Measurements from ENCODE around the gene SPATA45.
"Not testable (repeated sequence)": the region's sequence is repeated elsewhere in the genome, so short reads cannot be mapped to it uniquely, and the experiment has no call there.

The SPATA45 gene

GRCh38 chr1:212838145-212838544 lies 9.3 kb downstream of the SPATA45 start:
- DNase-seq = no peak
- Mint-ChIP-seq H3K4me3 (no peak overlapping the region), H3K36me3 (ENCODE audit: low read depth) (no peaks in the 10 kb centered on the region), H3K27me3 (ENCODE audit: low read depth, poor library complexity) (no peaks in the 10 kb centered on the region), H3K27ac (no peak overlapping the region), H3K9me3 (no peaks in the 10 kb centered on the region), H3K4me1 (no peaks in the 10 kb centered on the region)
- TF ChIP-seq CTCF (IDR thresholded peaks at IDR 0.05) = no peak

- not testable (repeated sequence) for H3K27ac Mint-ChIP-seq, H3K4me3 Mint-ChIP-seq
Measured at GRCh38 chr1:212833211-212834207, 13.9 kb downstream of the SPATA45 start.

GRCh38 chr1:212828395-212828794 lies 19.1 kb downstream of the SPATA45 start:
- peaks cover 3% of the 10 kb centered on the region for H3K27me3 Mint-ChIP-seq (ENCODE audit: low read depth, poor library complexity)
- peaks cover 25% of the 10 kb centered on the region for H3K9me3 Mint-ChIP-seq
- no peak for DNase-seq
- H3K4me3 Mint-ChIP-seq = no peak overlapping the region
- H3K36me3 Mint-ChIP-seq (ENCODE audit: low read depth) = peaks cover 13% of the 10 kb centered on the region
- no peak for TF ChIP-seq CTCF (IDR thresholded peaks at IDR 0.05)
- no peak overlapping the region for H3K27ac Mint-ChIP-seq
- H3K4me1 Mint-ChIP-seq = peaks cover 5% of the 10 kb centered on the region

More at GRCh38 chr1:212833211-212834207, 13.9 kb downstream of the SPATA45 start:
- H3K9me3 Mint-ChIP-seq; H3K4me1 Mint-ChIP-seq; H3K27me3 Mint-ChIP-seq (ENCODE audit: low read depth, poor library complexity); DNase-seq; H3K36me3 Mint-ChIP-seq (ENCODE audit: low read depth): not testable (repeated sequence)

GRCh38 chr1:212827831-212828278 lies 19.6 kb downstream of the SPATA45 start:
- Mint-ChIP-seq H3K27me3 (ENCODE audit: low read depth, poor library complexity) (peaks cover 3% of the 10 kb centered on the region), H3K27ac (no peak overlapping the region), H3K36me3 (ENCODE audit: low read depth) (peaks cover 13% of the 10 kb centered on the region), H3K4me3 (no peak overlapping the region), H3K9me3 (peaks cover 25% of the 10 kb centered on the region), H3K4me1 (peaks cover 5% of the 10 kb centered on the region)
- no peak for DNase-seq
- TF ChIP-seq CTCF (IDR thresholded peaks at IDR 0.05) = no peak

GRCh38 chr1:212827171-212827776 lies 20.2 kb downstream of the SPATA45 start:
- no peak overlapping the region for H3K27ac Mint-ChIP-seq
- H3K4me3 Mint-ChIP-seq = no peak overlapping the region
- H3K36me3 Mint-ChIP-seq (ENCODE audit: low read depth) = peaks cover 13% of the 10 kb centered on the region
- peaks cover 5% of the 10 kb centered on the region for H3K4me1 Mint-ChIP-seq
- H3K27me3 Mint-ChIP-seq (ENCODE audit: low read depth, poor library complexity) = peaks cover 3% of the 10 kb centered on the region
- peaks cover 25% of the 10 kb centered on the region for H3K9me3 Mint-ChIP-seq
- TF ChIP-seq CTCF (IDR thresholded peaks at IDR 0.05) = no peak
- DNase-seq = no peak

- Mint-ChIP-seq H3K9me3 (peaks cover 25% of the 10 kb centered on the region), H3K36me3 (ENCODE audit: low read depth) (peaks cover 13% of the 10 kb centered on the region), H3K4me1 (peaks cover 5% of the 10 kb centered on the region), H3K27ac (no peak overlapping the region), H3K27me3 (ENCODE audit: low read depth, poor library complexity) (peaks cover 3% of the 10 kb centered on the region), H3K4me3 (no peak overlapping the region)
- DNase-seq = no peak
- no peak for TF ChIP-seq CTCF (IDR thresholded peaks at IDR 0.05)
Measured at GRCh38 chr1:212825798-212826452, 21.5 kb downstream of the SPATA45 start.
